ENCODE measurements around the gene NDUFB7.

- TF ChIP-seq GATA2 (IDR thresholded peaks at IDR 0.05; ENCODE audit: low read depth, low read length) (no peak), GATA3 (IDR thresholded peaks at IDR 0.05; ENCODE audit: low read depth, low read length) (no peak)
Observed at GRCh38 chr19:14616407-14616806, 44.5 kb upstream of the NDUFB7 start.

Measured in SH-SY5Y (cell line).